ENCODE results near the gene MPND. TPM values are rescaled to one million over a fixed set of nuclear protein-coding genes. Genes with fewer than 3 reads are reported as not detected.
A peak's percentile ranks its signal among the peaks of the same experiment; 100 is the strongest.

MPND gene
- total RNA-seq, 4 donors from 2014 or later, result 8.3 to 26.1 (median 20.8) TPM

GRCh38 chr19:4361152-4362046 is 18.0 kb downstream of the MPND start:
- H3K36me3 ChIP-seq, result peaks cover 0 to 87% (median 0%) of the 10 kb centered on the region in 3 donors

GRCh38 chr19:4362101-4362828 is 18.9 kb downstream of the MPND start:
- Histone ChIP-seq H3K27ac (no peak overlapping the region), H3K27me3 (no peaks in the 10 kb centered on the region), H3K4me1 (no peaks in the 10 kb centered on the region), H3K36me3 (peaks cover 0 to 88% (median 0%) of the 10 kb centered on the region in 3 donors), H3K4me3 (no peak overlapping the region), H3K9me3 (no peaks in the 10 kb centered on the region)
- peak in 1 of 3 donors; percentile 51 for DNase-seq
- no peak for TF ChIP-seq CTCF (IDR thresholded peaks at IDR 0.05)
- TF ChIP-seq POLR2A (IDR thresholded peaks at IDR 0.05), result no peak

More at GRCh38 chr19:4361152-4362046, 18.0 kb downstream of the MPND start:
- H3K9me3 ChIP-seq, result no peaks in the 10 kb centered on the region
- DNase-seq, result peak in 1 of 3 donors; percentile 50
- no peak overlapping the region for H3K4me3 ChIP-seq
- H3K4me1 ChIP-seq, result no peaks in the 10 kb centered on the region
- no peak for TF ChIP-seq CTCF (IDR thresholded peaks at IDR 0.05)
- TF ChIP-seq POLR2A (IDR thresholded peaks at IDR 0.05), result no peak
- H3K27ac ChIP-seq, result peak overlapping the region in 1 of 4 donors; percentile 35
- H3K27me3 ChIP-seq, result no peaks in the 10 kb centered on the region

GRCh38 chr19:4362831-4363545 is 19.6 kb downstream of the MPND start:
- Histone ChIP-seq H3K27me3 (no peaks in the 10 kb centered on the region), H3K36me3 (peaks cover 0 to 86% (median 0%) of the 10 kb centered on the region in 3 donors)

GRCh38 chr19:4363571-4364304 is 20.4 kb downstream of the MPND start:
- Histone ChIP-seq H3K27ac (no peak overlapping the region), H3K36me3 (peaks cover 0 to 86% (median 0%) of the 10 kb centered on the region in 3 donors), H3K9me3 (no peaks in the 10 kb centered on the region), H3K4me3 (no peak overlapping the region), H3K4me1 (peaks cover 0 to 11% (median 7%) of the 10 kb centered on the region in 4 donors), H3K27me3 (no peaks in the 10 kb centered on the region)
- TF ChIP-seq CTCF (IDR thresholded peaks at IDR 0.05), result no peak
- no peak for TF ChIP-seq POLR2A (IDR thresholded peaks at IDR 0.05)
- DNase-seq, result no peak

More at GRCh38 chr19:4362831-4363545, 19.6 kb downstream of the MPND start:
- TF ChIP-seq CTCF (IDR thresholded peaks at IDR 0.05) (peak in 3 of 6 experiments; percentile 14 to 33 (median 23)), POLR2A (IDR thresholded peaks at IDR 0.05) (no peak)
- no peak overlapping the region for H3K4me3 ChIP-seq
- H3K27ac ChIP-seq, result no peak overlapping the region
- H3K4me1 ChIP-seq, result peaks cover 0 to 3% (median under 1%) of the 10 kb centered on the region in 4 donors
- DNase-seq, result peak in 1 of 3 donors; percentile 57
- H3K9me3 ChIP-seq, result no peaks in the 10 kb centered on the region

Data from Peyer's patch (tissue), 4 donors.